Mucosa of stomach (tissue), 1 donor: ENCODE data around the gene EIF4E2.

Experiments
- H3K27me3 ChIP-seq: one replicate; pipeline ENCODE4 v1.7.0; 2013; ENCODE audit warnings: mild to moderate bottlenecking, low read length; ENCODE audit not compliant: control insufficient read depth, insufficient read depth
- H3K36me3 ChIP-seq: one replicate; pipeline ENCODE4 v1.7.0; 2013; ENCODE audit warnings: low read length; ENCODE audit not compliant: control insufficient read depth, insufficient read depth
- H3K4me1 ChIP-seq: one replicate; pipeline ENCODE4 v1.7.0; 2013; ENCODE audit warnings: mild to moderate bottlenecking, low read length; ENCODE audit not compliant: control insufficient read depth, insufficient read depth
- H3K4me3 ChIP-seq: one replicate; pipeline ENCODE4 v1.7.0; 2013; ENCODE audit warnings: low read length
- H3K9ac ChIP-seq: one replicate; pipeline ENCODE4 v1.7.0; 2013; ENCODE audit warnings: mild to moderate bottlenecking, low read length, moderate library complexity
- H3K9me3 ChIP-seq: one replicate; pipeline ENCODE4 v1.7.0; 2013; ENCODE audit warnings: mild to moderate bottlenecking, low read length, moderate library complexity; ENCODE audit not compliant: control insufficient read depth
- donor health status: Pancreatic carcinoma.

Gene EIF4E2

GRCh38 chr2:232533944-232534710 lies 16.4 kb upstream of the EIF4E2 start:
- peaks cover 6% of the 10 kb centered on the region for H3K4me1 ChIP-seq
- no peak overlapping the region for H3K4me3 ChIP-seq
- H3K9ac ChIP-seq: no peak overlapping the region
- no peaks in the 10 kb centered on the region for H3K36me3 ChIP-seq
- H3K9me3 ChIP-seq: no peaks in the 10 kb centered on the region
- H3K27me3 ChIP-seq: peaks cover 5% of the 10 kb centered on the region

GRCh38 chr2:232534940-232535651 lies 15.4 kb upstream of the EIF4E2 start:
- Histone ChIP-seq H3K9me3 (no peaks in the 10 kb centered on the region), H3K9ac (no peak overlapping the region), H3K4me3 (no peak overlapping the region), H3K4me1 (peaks cover 6% of the 10 kb centered on the region), H3K27me3 (peaks cover 14% of the 10 kb centered on the region), H3K36me3 (no peaks in the 10 kb centered on the region)

- Histone ChIP-seq H3K9me3 (no peaks in the 10 kb centered on the region), H3K27me3 (peaks cover 14% of the 10 kb centered on the region), H3K9ac (no peak overlapping the region), H3K4me1 (peaks cover 6% of the 10 kb centered on the region), H3K36me3 (no peaks in the 10 kb centered on the region), H3K4me3 (no peak overlapping the region)
Observed at GRCh38 chr2:232535761-232536530, 14.5 kb upstream of the EIF4E2 start.

- Histone ChIP-seq H3K27me3 (peaks cover 14% of the 10 kb centered on the region), H3K9me3 (no peaks in the 10 kb centered on the region), H3K36me3 (no peaks in the 10 kb centered on the region), H3K9ac (no peak overlapping the region), H3K4me3 (no peak overlapping the region), H3K4me1 (peaks cover 6% of the 10 kb centered on the region)
Observed at GRCh38 chr2:232537079-232537478, 13.4 kb upstream of the EIF4E2 start.

DNA sequence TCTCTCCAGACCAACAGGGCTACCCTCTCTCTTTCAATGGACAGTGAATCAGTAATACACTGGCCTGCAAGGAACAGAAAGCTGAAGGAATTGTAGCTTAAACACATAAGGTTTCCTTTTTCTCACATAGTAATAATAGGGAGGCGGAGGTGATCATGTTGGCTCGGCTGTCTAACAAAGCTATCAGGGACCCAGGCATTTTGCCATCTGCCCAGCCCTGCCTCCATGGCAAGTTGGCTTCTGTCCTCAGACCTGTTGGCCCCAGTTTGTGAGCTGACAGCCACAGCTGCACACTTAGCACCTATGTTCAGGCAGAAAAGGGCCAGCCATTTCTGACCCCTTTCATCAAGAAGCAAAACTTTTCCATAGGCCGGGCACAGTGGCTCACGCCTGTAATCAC lies 13.0 kb upstream of the EIF4E2 start:
- Histone ChIP-seq H3K36me3 (no peaks in the 10 kb centered on the region), H3K27me3 (peaks cover 14% of the 10 kb centered on the region), H3K9me3 (no peaks in the 10 kb centered on the region), H3K4me1 (peaks cover 6% of the 10 kb centered on the region), H3K9ac (no peak overlapping the region), H3K4me3 (no peak overlapping the region)

DNA sequence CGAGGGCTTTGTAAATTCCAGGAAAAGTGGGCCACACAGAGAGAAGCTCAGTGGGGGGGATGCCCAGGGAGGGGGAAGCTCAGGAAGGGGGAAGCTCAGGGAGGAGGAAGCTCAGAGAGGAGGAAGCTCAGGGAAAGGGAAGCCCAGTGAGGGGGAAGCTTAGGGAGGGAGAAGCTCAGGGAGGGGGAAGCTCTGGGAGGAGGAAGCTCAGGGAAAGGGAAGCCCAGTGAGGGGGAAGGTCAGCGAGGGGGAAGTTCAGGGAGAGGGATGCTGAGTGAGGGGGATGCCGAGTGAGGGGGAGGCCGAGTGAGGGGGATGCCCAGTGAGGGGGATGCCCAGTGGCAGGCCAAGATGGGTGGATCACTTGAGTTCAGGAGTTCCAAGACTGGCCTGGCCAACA lies 11.8 kb upstream of the EIF4E2 start:
- Histone ChIP-seq H3K27me3 (peaks cover 14% of the 10 kb centered on the region), H3K36me3 (no peaks in the 10 kb centered on the region), H3K9ac (no peak overlapping the region), H3K4me3 (no peak overlapping the region), H3K4me1 (peaks cover 6% of the 10 kb centered on the region), H3K9me3 (no peaks in the 10 kb centered on the region)

- H3K4me1 ChIP-seq: peaks cover 6% of the 10 kb centered on the region
- H3K4me3 ChIP-seq: no peak within 1 kb of the TSS
Observed at GRCh38 chr2:232539298-232540231, 10.9 kb upstream of the EIF4E2 start, which contains the start of gene CHRNG. Gene CHRNG (plus strand): TSS chr2:232539692. CDS start chr2:232539748, 56 bp downstream.

DNA sequence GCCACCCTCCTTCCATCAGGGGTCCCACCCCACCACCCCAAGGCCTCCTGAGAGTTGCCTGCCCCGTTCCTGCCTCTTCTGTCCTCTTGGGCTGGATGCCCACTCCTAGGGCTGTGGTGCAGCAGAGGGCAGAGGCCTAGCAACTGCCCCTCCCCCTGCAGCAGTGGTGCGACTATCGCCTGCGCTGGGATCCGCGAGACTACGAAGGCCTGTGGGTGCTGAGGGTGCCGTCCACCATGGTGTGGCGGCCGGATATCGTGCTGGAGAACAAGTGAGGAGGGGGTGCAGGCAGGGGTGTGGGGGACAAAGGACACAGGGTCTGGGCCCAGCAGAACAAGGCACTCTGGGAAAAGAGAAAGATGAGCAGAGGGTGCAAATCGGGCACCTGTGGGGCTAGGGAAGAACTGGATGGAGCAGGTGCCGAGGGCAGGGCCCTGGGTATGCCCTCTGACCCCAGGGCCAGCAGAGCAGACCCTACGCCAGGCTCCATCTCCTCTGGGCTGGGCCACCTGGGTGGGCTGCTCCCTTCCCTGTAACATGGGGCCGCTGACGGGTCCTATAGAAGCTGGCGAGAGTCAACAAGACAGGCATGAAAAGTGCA lies 9.9 kb upstream of the EIF4E2 start:
- Histone ChIP-seq H3K9ac (no peak overlapping the region), H3K27me3 (peaks cover 14% of the 10 kb centered on the region), H3K9me3 (no peaks in the 10 kb centered on the region), H3K36me3 (no peaks in the 10 kb centered on the region), H3K4me1 (peaks cover 6% of the 10 kb centered on the region), H3K4me3 (no peak overlapping the region)

More at GRCh38 chr2:232539298-232540231, 10.9 kb upstream of the EIF4E2 start, which contains the start of gene CHRNG:
- H3K9ac ChIP-seq: no peak within 1 kb of the TSS
- H3K27me3 ChIP-seq: peaks cover 14% of the 10 kb centered on the region
- H3K36me3 ChIP-seq: no peaks in the 10 kb centered on the region
- no peaks in the 10 kb centered on the region for H3K9me3 ChIP-seq

GRCh38 chr2:232541195-232541960 lies 9.1 kb upstream of the EIF4E2 start:
- H3K9ac ChIP-seq: no peak overlapping the region

DNA sequence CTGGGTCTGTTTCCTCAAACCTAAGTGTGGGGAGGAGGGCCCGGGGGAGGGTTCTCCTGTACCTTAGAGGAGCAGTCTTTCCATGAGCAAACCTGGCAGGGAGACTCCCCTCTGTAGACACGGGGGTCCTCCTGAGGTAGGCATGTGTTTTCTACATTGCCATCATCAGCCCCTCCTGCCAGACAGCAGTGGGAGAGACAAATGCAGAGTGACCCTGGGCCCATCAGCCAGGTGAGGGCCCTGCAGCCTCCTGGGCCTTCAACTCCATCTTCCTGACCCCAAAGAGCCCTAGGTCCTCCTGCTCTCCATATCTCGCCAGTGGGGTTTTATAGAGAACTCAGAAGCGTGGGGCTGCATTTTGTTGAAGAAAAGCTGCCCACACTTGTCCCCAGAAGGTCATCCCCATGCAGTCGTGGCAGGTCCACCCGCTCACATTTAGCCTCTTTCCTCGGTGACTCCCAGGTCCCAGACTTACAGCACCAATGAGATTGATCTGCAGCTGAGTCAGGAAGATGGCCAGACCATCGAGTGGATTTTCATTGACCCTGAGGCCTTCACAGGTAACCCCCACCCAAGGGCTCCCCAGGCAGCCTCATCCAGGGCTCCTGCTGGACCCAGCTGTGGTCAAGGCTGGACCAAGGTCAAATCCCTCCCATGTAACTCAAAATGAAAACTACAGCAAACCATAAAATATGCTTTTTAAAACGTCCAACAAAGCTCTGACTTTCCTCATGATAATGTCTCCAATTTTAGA lies 8.4 kb upstream of the EIF4E2 start:
- peaks cover 14% of the 10 kb centered on the region for H3K27me3 ChIP-seq
- no peaks in the 10 kb centered on the region for H3K36me3 ChIP-seq
- no peaks in the 10 kb centered on the region for H3K9me3 ChIP-seq
- no peak overlapping the region for H3K4me3 ChIP-seq
- peaks cover 2% of the 10 kb centered on the region for H3K4me1 ChIP-seq
- H3K9ac ChIP-seq: no peak overlapping the region

More at GRCh38 chr2:232541195-232541960, 9.1 kb upstream of the EIF4E2 start:
- H3K36me3 ChIP-seq: no peaks in the 10 kb centered on the region
- no peaks in the 10 kb centered on the region for H3K9me3 ChIP-seq
- H3K4me3 ChIP-seq: no peak overlapping the region
- peaks cover 14% of the 10 kb centered on the region for H3K27me3 ChIP-seq
- peaks cover 6% of the 10 kb centered on the region for H3K4me1 ChIP-seq
